ENCODE measurements around the gene LYZ. TPM values are rescaled to one million over a fixed set of nuclear protein-coding genes. Genes with fewer than 3 reads are reported as not detected.

LYZ gene
- total RNA-seq: not detected in 2 replicates

DNA sequence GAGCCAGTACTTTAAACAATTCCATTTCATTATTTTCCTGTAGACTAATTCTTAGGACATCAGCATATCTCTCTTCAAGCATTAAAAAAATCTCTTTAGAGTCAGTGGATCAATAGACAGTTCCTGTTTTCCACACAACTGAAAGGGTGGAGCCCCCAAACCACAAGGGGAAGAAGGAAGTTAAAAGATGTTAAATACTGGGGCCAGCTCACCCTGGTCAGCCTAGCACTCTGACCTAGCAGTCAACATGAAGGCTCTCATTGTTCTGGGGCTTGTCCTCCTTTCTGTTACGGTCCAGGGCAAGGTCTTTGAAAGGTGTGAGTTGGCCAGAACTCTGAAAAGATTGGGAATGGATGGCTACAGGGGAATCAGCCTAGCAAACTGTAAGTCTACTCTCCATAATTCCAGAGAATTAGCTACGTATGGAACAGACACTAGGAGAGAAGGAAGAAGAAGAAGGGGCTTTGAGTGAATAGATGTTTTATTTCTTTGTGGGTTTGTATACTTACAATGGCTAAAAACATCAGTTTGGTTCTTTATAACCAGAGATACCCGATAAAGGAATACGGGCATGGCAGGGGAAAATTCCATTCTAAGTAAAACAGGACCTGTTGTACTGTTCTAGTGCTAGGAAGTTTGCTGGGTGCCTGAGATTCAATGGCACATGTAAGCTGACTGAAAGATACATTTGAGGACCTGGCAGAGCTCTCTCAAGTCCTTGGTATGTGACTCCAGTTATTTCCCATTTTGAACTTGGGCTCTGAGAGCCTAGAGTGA, at the start of gene LYZ:
LYZ (plus strand) TSS at position 220 of the 777 bp plus-strand sequence; CDS start at position 248, 28 bp downstream.

GRCh38 chr12:69359531-69360347, 11.6 kb downstream of the LYZ start, which contains the start of gene YEATS4:
Gene YEATS4, plus strand, starts transcription at chr12:69359743. Its CDS starts 230 bp downstream, at chr12:69359973.

Other genes starting within 250 kb of the LYZ start
- gene CPSF6, start 108.8 kb upstream of the LYZ start, total RNA-seq: 19.5 and 22.0 TPM in 2 replicates
- 24.0 and 28.7 TPM in 2 replicates for gene YEATS4, start 11.4 kb downstream of the LYZ start, total RNA-seq
- 21.1 and 23.1 TPM in 2 replicates for gene FRS2, start 122.0 kb downstream of the LYZ start, total RNA-seq
- 380 and 434 TPM in 2 replicates for gene CCT2, start 237.1 kb downstream of the LYZ start, total RNA-seq